ENCODE results near the gene EHD1.
"Not testable (repeated sequence)": the region's sequence is repeated elsewhere in the genome, so short reads cannot be mapped to it uniquely, and the experiment has no call there.

Gene EHD1

GRCh38 chr11:64832467-64833197 lies 45.8 kb downstream of the EHD1 start:
- in situ Hi-C loops (cut with MboI; ENCODE audit: low sequenced_read_pairs), result no loop called here

DNA sequence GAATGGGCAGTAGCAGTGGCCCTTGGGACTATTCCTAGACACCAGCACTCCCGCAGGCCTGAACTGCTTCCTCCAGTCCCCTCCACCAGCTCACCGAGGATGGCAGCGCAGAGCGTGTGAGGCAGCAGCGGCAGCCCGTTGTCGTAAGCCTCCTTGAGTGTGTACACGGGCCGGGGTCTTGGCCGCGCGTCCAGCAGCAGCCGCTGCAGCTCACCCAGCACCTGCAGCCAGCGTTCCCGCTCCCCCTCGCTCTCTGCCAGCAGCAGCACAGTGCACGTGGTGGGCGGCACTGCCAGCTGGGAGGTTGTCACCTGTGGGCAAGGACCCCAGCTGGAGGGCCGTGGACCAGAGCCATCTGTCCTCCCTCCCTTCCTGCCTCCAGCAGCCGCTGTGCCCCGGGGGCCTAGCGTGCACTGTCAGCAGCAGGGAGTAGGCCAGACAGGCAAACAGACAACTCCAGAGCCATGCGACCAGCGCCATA lies 47.0 kb downstream of the EHD1 start:
- in situ Hi-C loops (cut with MboI; ENCODE audit: low sequenced_read_pairs), result no loop called here

DNA sequence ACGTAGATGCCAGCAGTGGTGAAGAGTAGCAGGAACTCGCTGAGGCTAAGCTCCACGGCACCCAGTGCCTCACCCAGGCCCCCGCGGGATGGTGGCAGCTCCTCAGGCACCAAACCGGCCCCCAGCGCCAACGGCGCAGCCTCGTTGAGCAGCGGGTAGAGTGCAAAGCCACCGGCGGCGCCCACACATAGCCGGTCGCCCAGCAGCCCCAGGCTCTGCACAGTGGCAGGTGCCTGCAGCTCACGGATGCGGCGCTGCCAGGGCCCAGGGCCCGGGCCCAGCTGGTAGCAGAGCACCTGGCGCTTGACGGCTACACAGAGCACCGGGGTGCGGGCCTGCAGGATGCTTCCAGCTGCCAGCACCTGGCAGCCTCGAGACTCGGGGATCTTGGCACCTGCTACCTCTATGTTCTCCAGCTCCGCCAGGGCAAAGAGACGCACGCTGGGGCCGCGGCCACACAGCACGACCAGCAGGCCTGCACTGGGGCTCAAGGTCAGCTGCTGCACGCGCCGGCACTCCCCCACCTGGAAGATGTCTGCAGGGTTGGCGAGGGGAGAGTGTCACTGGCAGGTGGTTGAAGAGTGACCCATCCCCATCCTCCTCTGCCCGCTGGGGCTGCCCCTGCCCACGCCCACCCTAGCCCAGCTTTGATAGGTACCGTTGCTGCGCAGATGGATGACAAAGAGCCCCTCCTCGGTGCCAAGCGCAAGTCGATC lies 48.7 kb downstream of the EHD1 start:
- in situ Hi-C loops (cut with MboI; ENCODE audit: low sequenced_read_pairs), result no loop called here

GRCh38 chr11:64827451-64827839 lies 51.0 kb downstream of the EHD1 start:
- in situ Hi-C loops (cut with MboI; ENCODE audit: low sequenced_read_pairs), result no loop called here

GRCh38 chr11:64826578-64827450 lies 51.6 kb downstream of the EHD1 start:
- in situ Hi-C loops (cut with MboI; ENCODE audit: low sequenced_read_pairs), result no loop called here

DNA sequence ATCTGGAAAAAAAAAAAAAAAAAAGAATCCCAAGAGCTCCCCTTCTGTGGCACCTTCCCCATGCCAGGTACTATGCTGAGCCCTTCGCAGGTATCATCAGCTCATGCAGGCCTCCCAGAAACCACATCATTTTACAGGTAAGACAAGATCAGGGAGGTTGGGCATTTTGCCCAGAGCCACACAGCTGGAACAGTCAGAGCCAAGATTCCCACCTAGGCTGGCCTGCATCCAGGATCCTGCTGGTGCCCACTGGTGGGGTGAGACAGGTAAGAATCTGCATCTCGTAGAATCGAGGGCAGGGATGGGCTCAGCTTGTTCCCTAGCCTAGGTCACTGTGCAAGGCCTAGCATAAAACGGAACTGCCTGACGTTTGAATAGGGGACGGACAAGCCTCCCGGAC lies 52.4 kb downstream of the EHD1 start:
- in situ Hi-C loops (cut with MboI; ENCODE audit: low sequenced_read_pairs), result no loop called here

DNA sequence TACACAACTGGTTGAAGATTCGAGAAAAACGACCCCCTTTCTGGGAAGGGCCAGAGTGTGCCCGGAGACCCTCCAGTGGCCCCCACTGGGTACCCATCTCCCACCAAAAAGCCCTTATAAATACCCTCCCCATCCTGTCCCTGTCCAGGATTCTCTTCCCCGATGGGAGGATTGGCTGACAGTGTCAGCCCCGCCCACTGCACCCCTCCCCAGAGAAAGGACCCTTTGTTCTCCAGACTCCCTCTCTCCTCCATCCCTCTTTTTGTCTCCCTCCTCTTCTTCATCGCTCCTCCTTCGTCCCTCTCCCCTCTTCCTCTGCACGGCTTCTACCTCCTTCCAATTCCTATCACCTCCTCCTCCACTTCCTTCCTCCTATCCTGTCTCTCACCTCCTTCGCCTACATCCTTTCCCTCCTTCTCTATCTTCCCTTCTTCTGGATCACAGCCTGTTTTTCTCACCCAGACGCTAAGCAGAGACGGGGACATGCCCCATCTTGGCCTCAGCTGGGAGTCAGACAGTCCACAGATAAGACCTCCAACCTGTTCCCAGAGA lies 54.8 kb downstream of the EHD1 start:
- in situ Hi-C loops (cut with MboI; ENCODE audit: low sequenced_read_pairs), result no loop called here

DNA sequence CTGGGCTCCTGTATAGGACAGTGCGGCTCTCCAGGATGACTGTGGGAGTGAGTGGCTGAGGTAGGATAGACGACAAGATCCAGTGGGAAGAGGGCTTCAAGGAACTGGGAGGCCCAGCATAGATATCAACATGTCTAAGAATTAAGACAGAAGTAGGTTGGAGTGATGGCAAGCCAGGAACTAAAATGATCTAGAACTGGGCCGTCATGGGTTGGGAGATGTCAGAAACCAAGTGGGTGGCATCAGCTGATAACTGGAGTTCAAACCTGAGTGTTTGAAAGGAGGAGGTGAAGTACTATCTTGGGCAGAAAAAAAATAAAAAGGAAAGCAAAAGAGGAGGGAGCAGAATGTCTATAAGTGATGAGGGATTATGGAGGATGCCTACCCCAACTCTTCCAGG lies 60.9 kb downstream of the EHD1 start:
- in situ Hi-C loops (cut with MboI; ENCODE audit: low sequenced_read_pairs), result no loop called here

DNA sequence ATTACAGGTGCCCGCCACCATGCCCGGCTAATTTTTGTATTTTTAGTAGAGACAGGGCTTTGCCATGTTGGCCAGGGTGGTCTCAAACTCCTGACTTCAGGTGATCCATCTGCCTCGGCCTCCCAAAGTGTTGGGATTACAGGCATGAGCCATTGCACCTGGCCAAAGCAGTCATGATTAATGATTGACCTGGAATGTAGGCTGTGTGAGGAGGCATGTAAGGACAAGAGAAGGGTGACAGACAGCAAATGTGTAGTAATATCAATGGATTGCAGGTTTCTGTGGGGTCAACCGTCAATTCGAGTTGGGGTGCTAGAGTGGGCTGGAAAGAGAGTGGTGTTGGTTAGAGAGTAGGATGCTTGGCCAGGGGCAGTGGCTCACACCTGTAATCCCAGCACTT lies 63.0 kb downstream of the EHD1 start:
- in situ Hi-C loops (cut with MboI; ENCODE audit: low sequenced_read_pairs), result not testable (repeated sequence)

- in situ Hi-C loops (cut with MboI; ENCODE audit: low sequenced_read_pairs), result no loop called here
These were observed 63.7 kb downstream of the EHD1 start for GRCh38 chr11:64814712-64815187.

DNA sequence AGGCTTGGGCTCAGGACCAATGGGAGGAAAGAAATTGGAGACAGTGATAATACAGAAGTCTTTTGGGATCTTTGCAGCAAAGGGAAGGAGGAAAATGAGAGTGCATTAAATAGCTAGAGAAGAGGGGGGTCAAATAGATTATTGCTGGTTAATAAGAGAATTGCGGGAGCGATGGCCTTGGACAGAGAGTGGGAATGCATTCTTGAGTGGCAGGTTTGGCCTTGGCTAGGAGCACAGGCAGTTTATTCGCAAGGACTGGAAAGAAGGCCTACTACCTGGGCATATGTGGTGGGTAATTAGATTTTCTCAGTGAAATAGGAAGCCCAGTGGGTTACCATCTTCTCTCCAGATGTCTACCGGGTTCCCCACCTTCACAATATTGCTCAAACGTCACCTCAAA lies 64.6 kb downstream of the EHD1 start:
- in situ Hi-C loops (cut with MboI; ENCODE audit: low sequenced_read_pairs), result no loop called here

DNA sequence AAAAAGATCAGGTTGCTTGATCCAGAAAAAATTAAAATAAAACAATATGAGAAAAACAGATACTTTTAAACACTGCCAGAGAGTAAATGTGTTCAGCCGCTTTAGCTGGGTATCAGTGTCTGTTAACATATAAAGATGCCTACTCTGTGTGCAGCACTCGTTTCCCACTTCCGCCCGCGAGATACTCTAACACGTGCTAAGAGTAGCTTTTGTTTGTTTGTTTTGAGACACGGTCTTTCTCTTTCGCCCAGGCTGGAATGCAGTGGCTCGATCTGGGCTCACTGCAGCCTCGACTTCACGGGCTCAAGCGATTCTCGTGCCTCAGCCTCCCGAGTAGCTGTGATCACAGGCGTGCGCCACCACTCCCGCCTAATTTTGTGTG lies 67.5 kb downstream of the EHD1 start:
- in situ Hi-C loops (cut with MboI; ENCODE audit: low sequenced_read_pairs), result no loop called here

DNA sequence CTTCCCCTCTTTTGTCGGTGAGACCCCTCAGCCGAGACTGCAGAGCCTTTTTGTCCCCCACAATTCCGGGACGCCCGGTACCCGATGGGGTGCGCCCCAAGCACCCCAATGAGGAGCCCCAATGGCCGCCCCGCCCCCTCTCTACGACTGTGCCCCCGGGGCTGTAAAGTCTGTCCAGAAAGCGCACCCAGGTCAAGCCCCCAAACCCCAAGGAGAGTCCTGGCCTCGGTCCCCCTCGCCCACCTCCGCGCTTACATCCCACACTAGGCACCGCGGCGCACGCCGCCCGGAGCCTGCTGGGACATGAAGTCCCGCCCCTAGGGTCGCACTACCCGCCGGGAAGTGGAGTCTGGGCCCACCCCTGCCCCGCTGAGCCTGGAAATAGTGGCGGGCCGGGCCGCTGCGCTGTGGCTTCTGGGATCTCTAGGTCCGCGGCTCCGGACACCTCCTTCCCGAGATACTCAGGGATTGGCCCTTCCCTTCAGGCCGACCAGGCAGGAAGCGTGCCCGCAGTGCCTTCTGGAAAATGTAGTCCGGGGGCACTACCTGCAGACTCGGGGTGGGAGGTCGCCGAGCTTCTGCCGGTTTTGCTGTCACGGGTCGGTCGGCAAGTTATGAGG lies 68.0 kb downstream of the EHD1 start, which contains the start of gene MEN1:
Gene MEN1, minus strand, starts transcription at position 281 of the 620 bp plus-strand sequence. CDS start 442 bp downstream, outside the sequence.
- in situ Hi-C loops (cut with MboI; ENCODE audit: low sequenced_read_pairs), result no loop called here

DNA sequence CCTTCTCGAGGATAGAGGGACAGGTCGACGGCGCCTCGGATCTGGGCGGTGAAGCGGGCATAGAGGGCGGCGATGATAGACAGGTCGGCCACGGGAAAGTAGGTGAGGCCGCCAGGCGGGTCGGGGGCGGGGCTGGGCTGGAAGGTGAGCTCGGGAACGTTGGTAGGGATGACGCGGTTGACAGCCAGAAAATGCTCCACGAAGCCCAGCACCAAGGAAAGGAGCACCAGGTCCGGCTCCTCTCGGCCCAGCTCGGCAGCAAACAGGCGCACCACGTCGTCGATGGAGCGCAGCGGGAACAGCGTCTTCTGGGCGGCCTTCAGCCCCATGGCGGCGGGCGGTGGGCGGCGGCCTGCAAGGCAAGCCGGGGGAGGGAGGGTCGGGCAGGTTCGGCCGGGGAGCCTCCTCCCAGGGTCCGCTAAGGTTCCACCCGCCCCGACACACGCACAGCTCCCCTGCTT lies 68.6 kb downstream of the EHD1 start:
- in situ Hi-C loops (cut with MboI; ENCODE audit: low sequenced_read_pairs), result no loop called here

- in situ Hi-C loops (cut with MboI; ENCODE audit: low sequenced_read_pairs), result no loop called here
These were observed 72.9 kb downstream of the EHD1 start for GRCh38 chr11:64805481-64805880.

- in situ Hi-C loops (cut with MboI; ENCODE audit: low sequenced_read_pairs), result no loop called here
These were observed 73.8 kb downstream of the EHD1 start for GRCh38 chr11:64804346-64805210.

GRCh38 chr11:64803846-64804345 lies 74.5 kb downstream of the EHD1 start:
- in situ Hi-C loops (cut with MboI; ENCODE audit: low sequenced_read_pairs), result no loop called here

DNA sequence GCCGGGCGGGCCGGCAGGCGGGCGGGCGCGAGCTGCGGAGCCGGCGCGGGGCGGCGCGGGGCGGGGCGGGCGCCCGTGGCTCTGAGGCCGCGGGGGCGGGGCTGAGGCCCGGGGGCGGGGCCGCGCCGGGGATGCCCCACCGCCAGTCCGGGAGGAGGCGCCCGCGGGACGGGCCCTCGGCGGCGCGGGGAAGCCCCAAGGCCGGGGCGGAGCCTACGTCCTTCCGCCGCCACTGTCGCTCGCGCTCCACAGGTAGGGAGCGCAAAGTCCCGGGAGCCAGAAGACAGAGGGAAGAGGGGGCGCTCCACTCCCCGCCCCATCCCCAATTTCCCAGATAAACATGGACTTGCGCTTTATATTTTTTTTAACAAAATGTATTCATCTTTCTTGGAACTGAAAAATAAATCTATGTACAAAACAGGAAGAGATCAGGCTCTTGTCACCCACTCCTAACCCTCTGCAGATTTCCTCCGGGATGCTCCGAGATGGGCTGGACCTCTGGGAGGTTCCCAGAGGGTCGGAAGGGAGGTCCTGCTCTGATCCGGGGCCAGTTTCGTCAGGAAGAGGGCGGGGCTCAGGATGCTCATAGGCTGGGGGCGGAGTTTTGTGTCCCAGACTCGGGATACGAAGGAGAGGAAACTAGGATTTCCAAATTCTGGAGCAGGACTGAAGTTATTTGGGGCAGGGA lies 75.1 kb downstream of the EHD1 start, which contains the start of gene MAP4K2:
Gene MAP4K2, minus strand, starts transcription at position 57 of the 688 bp plus-strand sequence. CDS start 65 bp downstream, outside the sequence.
- in situ Hi-C loops (cut with MboI; ENCODE audit: low sequenced_read_pairs), result no loop called here
